Measurements from ENCODE around the gene EEIG1. TPM values are rescaled to one million over a fixed set of nuclear protein-coding genes. Genes with fewer than 3 reads are reported as not detected.
A peak's percentile ranks its signal among the peaks of the same experiment; 100 is the strongest.

The EEIG1 gene
- polyA plus RNA-seq, 1 experiment: 26.6 TPM

DNA sequence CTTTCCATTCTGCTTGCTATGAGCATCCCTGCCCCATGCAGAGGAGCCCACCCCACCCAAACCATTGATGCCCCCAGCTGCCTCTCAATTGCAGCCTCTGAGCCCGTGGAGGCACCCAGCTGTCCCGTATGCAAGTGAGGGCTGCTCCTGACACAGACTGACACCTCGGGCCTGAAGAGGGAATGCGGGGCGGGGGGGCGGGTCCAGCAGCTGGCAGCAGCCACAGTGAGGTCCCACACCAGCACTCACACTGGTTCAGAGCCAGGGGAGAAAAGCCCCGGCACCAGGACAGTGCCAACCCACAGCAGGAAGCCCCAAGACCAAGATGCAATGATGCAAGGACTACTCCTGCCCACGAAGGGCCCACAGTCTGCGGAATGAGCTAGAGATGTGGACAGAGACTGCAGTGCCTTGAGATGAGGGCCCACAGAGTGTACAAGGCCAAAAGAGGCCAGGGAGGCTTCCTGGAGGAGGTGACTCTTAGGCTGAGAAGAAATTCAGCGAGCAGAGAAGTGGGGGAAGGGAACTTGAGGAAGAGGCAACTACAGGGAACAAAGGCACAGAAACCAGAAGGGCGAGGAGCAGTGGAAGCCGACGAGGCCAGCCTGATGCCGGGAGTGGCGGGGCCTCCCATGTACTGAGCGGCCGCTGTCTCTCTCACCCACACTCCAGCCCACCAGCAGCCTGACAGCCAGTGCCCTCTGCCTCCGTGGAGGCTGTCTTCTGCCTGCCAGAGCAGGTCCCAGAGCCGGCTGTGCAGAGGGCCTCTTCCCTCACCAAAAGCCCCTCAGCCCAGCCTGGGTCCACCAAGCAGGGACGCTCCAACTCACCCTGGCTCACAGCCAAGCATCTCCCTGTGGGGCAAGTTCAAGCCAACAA, 9.2 kb downstream of the EEIG1 start:
- H3K27me3 ChIP-seq (ENCODE audit: control insufficient read depth, insufficient read depth, low read length): no peaks in the 10 kb centered on the region
- TF ChIP-seq, protein P1, sequence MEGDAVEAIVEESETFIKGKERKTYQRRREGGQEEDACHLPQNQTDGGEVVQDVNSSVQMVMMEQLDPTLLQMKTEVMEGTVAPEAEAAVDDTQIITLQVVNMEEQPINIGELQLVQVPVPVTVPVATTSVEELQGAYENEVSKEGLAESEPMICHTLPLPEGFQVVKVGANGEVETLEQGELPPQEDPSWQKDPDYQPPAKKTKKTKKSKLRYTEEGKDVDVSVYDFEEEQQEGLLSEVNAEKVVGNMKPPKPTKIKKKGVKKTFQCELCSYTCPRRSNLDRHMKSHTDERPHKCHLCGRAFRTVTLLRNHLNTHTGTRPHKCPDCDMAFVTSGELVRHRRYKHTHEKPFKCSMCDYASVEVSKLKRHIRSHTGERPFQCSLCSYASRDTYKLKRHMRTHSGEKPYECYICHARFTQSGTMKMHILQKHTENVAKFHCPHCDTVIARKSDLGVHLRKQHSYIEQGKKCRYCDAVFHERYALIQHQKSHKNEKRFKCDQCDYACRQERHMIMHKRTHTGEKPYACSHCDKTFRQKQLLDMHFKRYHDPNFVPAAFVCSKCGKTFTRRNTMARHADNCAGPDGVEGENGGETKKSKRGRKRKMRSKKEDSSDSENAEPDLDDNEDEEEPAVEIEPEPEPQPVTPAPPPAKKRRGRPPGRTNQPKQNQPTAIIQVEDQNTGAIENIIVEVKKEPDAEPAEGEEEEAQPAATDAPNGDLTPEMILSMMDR (IDR thresholded peaks at IDR 0.05; ENCODE audit: insufficient read depth, low read depth, low read length): no peak
- H3K36me3 ChIP-seq (ENCODE audit: control insufficient read depth, insufficient read depth, low read length): no peaks in the 10 kb centered on the region
- DNase-seq (ENCODE audit: low read depth): no peak
- POLR2A ChIA-PET: no interaction called here
- CTCF ChIA-PET: interaction anchor here (1.6 to 2.5 kb wide), 2 partner anchors 29 to 64 kb away, joined by 5 to 9 read pairs; no protein-coding TSS in a partner anchor
- no peak overlapping the region for H3K4me3 ChIP-seq (ENCODE audit: low read depth, low read length)

GRCh38 chr9:127970401-127971313, 10.1 kb downstream of the EEIG1 start:
- ChIA-PET CTCF (interaction anchor here (1.6 to 2.5 kb wide), 2 partner anchors 28 to 64 kb away, joined by 5 to 9 read pairs; no protein-coding TSS in a partner anchor), POLR2A (interaction anchor here (0.6 kb wide), 1 partner anchor 20 kb away, joined by 4 read pairs; no protein-coding TSS in a partner anchor)
- TF ChIP-seq, protein P1 (IDR thresholded peaks at IDR 0.05; ENCODE audit: insufficient read depth, low read depth, low read length): no peak
- H3K36me3 ChIP-seq (ENCODE audit: control insufficient read depth, insufficient read depth, low read length): no peaks in the 10 kb centered on the region
- no peak for DNase-seq (ENCODE audit: low read depth)
- no peak overlapping the region for H3K4me3 ChIP-seq (ENCODE audit: low read depth, low read length)
- no peaks in the 10 kb centered on the region for H3K27me3 ChIP-seq (ENCODE audit: control insufficient read depth, insufficient read depth, low read length)

DNA sequence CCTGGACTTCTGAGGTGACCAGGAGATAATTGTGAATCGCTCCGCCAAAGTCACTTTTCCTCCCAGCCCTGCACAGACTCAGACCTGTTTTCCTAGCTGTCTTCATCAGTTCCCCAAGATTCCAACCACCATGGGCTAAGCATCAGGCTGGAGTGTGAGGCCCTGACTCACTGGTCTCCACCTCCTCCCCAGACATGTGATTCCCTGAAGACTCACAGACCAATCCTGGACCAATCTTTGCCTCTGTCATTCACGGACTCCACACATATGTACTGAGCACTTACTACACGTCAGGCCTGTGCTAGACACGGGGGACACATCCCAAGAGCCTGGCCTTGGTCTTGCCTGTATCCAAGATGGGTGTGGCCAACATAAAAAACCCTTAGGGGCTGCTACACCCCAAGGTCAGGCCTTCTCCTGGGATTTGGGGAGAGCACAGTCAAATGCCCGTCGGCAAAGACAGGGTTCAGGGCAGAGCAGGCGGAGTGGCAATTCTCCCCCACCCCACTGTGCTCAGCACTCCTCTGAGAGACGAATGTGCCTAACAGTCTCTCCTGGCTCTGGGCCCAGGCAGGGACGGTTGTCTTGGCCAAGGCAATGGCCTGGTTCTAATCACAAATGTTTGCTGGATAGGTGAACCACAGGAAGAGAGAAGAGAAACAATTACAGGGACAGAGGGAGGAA, 11.9 kb downstream of the EEIG1 start:
- ChIA-PET POLR2A (no interaction called here), CTCF (interaction anchor here (1.0 kb wide), 1 partner anchor 66 kb away, joined by 3 read pairs; no protein-coding TSS in a partner anchor)
- Histone ChIP-seq H3K4me3 (ENCODE audit: low read depth, low read length) (no peak overlapping the region), H3K27me3 (ENCODE audit: control insufficient read depth, insufficient read depth, low read length) (no peaks in the 10 kb centered on the region), H3K36me3 (ENCODE audit: control insufficient read depth, insufficient read depth, low read length) (no peaks in the 10 kb centered on the region)
- TF ChIP-seq, protein P1 (IDR thresholded peaks at IDR 0.05; ENCODE audit: insufficient read depth, low read depth, low read length): no peak
- peak; percentile 69 for DNase-seq (ENCODE audit: low read depth)

DNA sequence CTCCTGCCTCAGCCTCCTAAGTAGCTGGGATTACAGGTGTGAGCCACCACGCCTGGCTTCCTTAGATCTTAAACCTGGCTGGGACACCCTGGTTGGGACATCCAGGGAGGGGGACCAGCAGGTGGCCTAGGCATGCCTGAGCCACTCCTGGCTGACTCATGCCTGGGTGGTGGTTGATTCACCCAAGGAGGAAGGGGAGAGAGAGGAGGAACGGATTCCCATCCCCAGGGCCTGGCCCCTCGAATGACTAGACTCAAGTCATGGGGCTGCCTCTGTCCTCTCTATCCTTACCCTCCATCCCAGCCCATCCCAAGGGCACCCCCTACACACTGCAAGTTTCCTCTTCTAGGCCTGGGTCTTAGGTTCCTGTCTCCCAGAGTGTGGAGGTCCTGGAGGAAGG, 12.7 kb downstream of the EEIG1 start:
- no peak for DNase-seq (ENCODE audit: low read depth)
- Histone ChIP-seq H3K4me3 (ENCODE audit: low read depth, low read length) (no peak overlapping the region), H3K36me3 (ENCODE audit: control insufficient read depth, insufficient read depth, low read length) (no peaks in the 10 kb centered on the region), H3K27me3 (ENCODE audit: control insufficient read depth, insufficient read depth, low read length) (no peaks in the 10 kb centered on the region)
- TF ChIP-seq, protein P1 (IDR thresholded peaks at IDR 0.05; ENCODE audit: insufficient read depth, low read depth, low read length): 0 out of 2 replicates have a peak, but pooled peaks have one; percentile 6
- CTCF ChIA-PET: interaction anchor here (1.0 kb wide), 1 partner anchor 66 kb away, joined by 3 read pairs; no protein-coding TSS in a partner anchor
- POLR2A ChIA-PET: no interaction called here

All from BJ (cell line).